Ovary (tissue), 3 donors: ENCODE results near the gene PUS10.
"Not testable (repeated sequence)": the region's sequence is repeated elsewhere in the genome, so short reads cannot be mapped to it uniquely, and the experiment has no call there.

Experiments used
- POLR2A ChIP-seq: fragments of 450-650 bp; IDR thresholded peaks from one replicate; pipeline ENCODE4 v1.6.1; 2017; ENCODE audit warnings: antibody characterized with exemption, mild to moderate bottlenecking, moderate library complexity
- TF ChIP-seq, protein P1 (sequence below), 3 donors: fragments of 450-650 bp in 2 of 3; fragments of 200-600 bp in 1 of 3; IDR thresholded peaks; one replicate each; pipeline versions ENCODE4 v1.5.1 to v1.8.0; 2016 to 2022; ENCODE audit warnings: antibody characterized with exemption in 3 of 3, mild to moderate bottlenecking in 1 of 3
- donor health status: DM: no; HTN: no; CAD: no.

DNA sequence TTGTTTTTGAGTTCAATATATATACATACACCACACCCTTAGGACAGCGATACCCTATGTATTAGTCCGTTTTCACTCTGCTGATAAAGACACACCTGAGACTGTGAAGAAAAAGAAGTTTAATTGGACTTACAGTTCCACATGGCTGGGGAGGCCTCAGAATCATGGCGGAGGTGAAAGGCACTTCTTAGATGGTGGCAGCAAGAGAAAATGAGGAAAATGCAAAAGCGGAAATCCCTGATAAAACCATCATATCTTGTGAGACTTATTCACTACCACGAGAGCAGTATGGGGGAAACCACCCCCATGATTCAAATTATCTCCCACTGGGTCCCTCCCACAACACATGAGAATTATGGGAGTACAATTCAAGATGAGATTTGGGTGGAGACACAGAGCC is 112.2 kb downstream of the PUS10 start:
- not testable (repeated sequence) for TF ChIP-seq POLR2A
- TF ChIP-seq, protein P1, sequence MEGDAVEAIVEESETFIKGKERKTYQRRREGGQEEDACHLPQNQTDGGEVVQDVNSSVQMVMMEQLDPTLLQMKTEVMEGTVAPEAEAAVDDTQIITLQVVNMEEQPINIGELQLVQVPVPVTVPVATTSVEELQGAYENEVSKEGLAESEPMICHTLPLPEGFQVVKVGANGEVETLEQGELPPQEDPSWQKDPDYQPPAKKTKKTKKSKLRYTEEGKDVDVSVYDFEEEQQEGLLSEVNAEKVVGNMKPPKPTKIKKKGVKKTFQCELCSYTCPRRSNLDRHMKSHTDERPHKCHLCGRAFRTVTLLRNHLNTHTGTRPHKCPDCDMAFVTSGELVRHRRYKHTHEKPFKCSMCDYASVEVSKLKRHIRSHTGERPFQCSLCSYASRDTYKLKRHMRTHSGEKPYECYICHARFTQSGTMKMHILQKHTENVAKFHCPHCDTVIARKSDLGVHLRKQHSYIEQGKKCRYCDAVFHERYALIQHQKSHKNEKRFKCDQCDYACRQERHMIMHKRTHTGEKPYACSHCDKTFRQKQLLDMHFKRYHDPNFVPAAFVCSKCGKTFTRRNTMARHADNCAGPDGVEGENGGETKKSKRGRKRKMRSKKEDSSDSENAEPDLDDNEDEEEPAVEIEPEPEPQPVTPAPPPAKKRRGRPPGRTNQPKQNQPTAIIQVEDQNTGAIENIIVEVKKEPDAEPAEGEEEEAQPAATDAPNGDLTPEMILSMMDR (IDR thresholded peaks at IDR 0.05) = not testable (repeated sequence)
